Measurements from ENCODE around the gene FEZF2.

Gene FEZF2

DNA sequence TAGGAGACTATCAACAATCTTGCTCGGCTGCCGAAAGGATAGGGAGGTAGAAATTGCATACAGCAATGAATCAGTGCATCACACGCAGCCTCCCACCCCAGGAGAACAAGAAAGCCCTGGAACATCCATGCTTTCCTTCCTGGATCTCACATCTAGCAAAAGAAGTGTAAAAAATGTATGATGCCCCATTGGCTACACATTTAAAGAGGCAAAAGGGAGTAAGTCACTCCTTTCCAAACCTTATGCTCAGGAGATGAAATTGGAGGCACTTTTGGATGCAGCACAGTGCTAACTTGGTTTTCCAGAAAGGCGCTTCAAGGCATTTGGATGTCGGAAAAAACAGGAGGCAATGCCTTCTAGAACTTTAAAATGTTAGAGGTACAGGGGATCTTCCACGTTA lies 32.2 kb upstream of the FEZF2 start:
- TF ChIP-seq, protein P1, sequence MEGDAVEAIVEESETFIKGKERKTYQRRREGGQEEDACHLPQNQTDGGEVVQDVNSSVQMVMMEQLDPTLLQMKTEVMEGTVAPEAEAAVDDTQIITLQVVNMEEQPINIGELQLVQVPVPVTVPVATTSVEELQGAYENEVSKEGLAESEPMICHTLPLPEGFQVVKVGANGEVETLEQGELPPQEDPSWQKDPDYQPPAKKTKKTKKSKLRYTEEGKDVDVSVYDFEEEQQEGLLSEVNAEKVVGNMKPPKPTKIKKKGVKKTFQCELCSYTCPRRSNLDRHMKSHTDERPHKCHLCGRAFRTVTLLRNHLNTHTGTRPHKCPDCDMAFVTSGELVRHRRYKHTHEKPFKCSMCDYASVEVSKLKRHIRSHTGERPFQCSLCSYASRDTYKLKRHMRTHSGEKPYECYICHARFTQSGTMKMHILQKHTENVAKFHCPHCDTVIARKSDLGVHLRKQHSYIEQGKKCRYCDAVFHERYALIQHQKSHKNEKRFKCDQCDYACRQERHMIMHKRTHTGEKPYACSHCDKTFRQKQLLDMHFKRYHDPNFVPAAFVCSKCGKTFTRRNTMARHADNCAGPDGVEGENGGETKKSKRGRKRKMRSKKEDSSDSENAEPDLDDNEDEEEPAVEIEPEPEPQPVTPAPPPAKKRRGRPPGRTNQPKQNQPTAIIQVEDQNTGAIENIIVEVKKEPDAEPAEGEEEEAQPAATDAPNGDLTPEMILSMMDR (IDR thresholded peaks at IDR 0.05; ENCODE audit: low read depth, low read length), result no peak
- DNase-seq (ENCODE audit: extremely low read depth, low read depth), result no peak

DNA sequence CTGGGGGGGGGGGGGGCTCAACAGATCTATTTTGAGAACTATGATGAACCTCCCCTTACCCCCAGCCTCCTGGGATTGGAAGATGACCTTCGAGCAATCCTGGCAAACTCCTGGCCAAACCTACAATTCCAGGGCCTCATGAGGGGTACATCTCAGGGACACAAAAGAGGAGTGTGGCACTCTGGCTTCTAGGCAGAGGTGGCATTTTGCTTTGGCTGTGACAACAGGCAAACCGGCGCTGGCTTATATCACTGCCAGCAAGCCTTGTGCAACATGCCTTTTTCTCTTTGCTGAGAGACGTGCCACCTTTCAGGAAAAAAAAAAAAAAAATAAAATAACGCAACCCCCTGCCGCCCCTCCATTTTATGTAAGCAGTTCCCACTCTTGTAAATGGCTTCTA lies 31.8 kb upstream of the FEZF2 start:
- DNase-seq (ENCODE audit: extremely low read depth, low read depth), result no peak
- TF ChIP-seq, protein P1 (IDR thresholded peaks at IDR 0.05; ENCODE audit: low read depth, low read length), result no peak

DNA sequence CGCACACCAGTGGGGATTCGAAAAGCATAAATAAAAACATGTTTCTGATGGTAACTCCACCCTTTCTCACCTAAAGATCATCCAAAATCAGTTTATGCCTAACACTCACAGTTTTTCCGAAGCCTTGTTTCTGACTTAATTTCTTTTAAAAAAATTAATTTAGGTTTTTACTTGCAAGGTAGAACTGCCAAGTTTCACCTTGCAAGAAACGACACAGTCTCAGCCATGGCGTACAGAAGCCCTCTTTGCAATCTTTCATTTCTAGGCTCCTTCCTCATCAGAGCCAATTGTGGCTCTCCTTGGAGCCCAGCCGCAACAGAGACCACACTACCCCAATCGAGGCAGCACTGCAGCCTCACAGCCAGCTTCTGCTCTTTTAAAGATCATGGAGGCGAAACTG lies 31.0 kb upstream of the FEZF2 start:
- TF ChIP-seq, protein P1 (IDR thresholded peaks at IDR 0.05; ENCODE audit: low read depth, low read length), result no peak
- DNase-seq (ENCODE audit: extremely low read depth, low read depth), result no peak

DNA sequence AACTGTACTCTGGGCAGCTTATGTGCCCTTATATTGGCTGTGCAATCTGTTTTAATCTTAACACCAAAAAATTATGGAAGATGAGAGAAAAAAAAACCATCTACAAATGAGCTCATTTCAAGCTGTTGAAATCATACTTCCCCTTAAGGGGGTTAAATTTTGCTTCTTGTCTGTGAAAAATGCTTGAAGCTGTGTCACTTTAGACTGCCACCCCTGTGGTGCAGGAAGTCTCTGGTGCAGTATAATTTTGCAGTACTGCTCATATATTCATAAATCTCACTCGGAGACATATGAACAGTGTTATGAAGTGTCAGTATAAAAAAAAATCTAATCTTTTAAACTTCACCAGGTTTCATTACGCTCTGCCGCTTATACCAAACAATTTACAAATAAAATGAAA lies 30.4 kb upstream of the FEZF2 start:
- no peak for DNase-seq (ENCODE audit: extremely low read depth, low read depth)
- TF ChIP-seq, protein P1 (IDR thresholded peaks at IDR 0.05; ENCODE audit: low read depth, low read length), result no peak

DNA sequence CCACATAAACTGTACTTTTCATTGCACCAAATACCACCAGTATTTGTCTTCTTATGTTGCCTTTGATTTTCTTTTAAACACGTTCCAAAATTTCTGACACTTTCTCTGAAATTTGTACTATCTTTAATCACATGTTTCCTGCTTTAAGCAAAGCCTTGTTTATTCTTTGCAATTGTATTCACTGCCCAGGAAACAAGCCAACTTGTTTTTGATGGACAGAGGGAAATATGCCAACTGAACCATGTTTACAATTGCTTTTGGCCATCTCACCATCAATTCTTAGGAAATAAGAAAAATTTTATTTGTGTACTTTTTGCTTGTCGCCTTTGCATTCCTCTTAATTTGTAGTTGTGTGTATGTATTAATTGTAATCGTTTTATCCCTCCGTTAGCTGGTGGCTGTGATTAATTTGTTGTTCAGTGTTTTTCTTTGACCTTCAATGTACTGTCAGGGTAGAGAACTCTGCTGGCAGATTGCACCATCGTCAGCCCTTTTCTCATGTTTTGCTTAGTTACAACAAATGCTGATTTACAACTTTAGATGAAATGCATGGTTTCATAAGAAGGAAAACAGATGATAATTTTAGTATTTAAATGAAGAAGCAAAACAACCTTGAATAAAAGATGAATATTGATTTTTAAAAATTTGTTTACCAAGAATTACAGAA lies 19.4 kb upstream of the FEZF2 start:
- DNase-seq (ENCODE audit: extremely low read depth, low read depth), result no peak
- TF ChIP-seq, protein P1 (IDR thresholded peaks at IDR 0.05; ENCODE audit: low read depth, low read length), result no peak

DNA sequence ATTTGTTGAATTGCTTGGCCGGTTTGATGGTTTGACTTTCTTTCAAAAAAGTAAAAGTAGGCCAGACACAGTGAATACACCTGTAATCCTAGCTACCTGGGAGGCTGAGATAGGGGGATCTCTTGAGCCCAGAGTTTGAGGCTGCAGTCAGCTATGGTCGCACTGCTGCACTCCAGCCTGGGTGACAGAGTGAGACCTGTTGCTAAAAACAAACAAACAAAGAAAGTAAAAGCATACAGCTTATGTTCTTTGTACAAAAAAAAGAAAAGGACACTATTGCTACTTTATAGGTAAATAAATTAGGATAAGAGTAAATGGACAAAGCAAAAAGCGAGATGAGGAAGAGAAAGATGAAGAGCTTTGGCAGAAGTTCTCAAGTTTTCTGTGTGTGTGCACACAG lies 13.9 kb upstream of the FEZF2 start:
- TF ChIP-seq, protein P1 (IDR thresholded peaks at IDR 0.05; ENCODE audit: low read depth, low read length), result no peak

DNA sequence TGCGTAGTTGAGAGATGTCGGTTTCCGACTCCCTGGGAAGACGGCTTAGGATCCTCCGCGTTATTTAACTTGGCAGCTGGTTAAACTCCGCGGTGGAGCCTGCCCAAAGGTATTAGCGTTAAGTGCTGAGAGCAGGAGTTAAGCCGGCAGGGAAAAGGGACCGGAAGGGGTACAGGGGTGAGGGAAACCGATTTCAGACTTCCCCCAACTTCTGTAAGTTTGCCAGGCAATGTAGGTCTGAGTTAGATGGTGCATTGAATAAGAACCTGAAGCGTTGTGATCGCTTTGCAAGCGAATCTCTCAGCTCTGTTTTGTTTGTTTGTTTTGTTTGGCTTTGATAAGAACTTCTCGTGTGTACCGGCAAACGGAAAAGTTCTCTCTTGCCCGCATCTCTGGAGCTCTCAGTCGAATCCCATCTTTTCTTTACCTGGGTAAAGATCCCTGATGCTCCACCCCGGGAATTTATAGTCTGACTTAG lies 6.0 kb upstream of the FEZF2 start:
- DNase-seq (ENCODE audit: extremely low read depth, low read depth), result no peak
- TF ChIP-seq, protein P1 (IDR thresholded peaks at IDR 0.05; ENCODE audit: low read depth, low read length), result no peak

More for the DNA sequence above, 13.9 kb upstream of the FEZF2 start:
- no peak for DNase-seq (ENCODE audit: extremely low read depth, low read depth)

All from AG09319 (cell line).